HUES6 (cell line): ENCODE results near the gene SIGLEC7.

Source experiments
- H3K27ac ChIP-seq: 2 replicates; pipeline ENCODE4 v1.7.0; 2013; ENCODE audit warnings: low read depth, mild to moderate bottlenecking, low read length, inconsistent platforms
- H3K27me3 ChIP-seq: 2 replicates; pipeline ENCODE4 v1.6.1; 2013; ENCODE audit warnings: low read length; ENCODE audit not compliant: control insufficient read depth, insufficient read depth
- H3K36me3 ChIP-seq: 2 replicates; pipeline ENCODE4 v1.6.1; 2013; ENCODE audit warnings: low read length; ENCODE audit not compliant: control insufficient read depth, insufficient read depth
- H3K4me1 ChIP-seq: 2 replicates; pipeline ENCODE4 v1.6.1; 2013; ENCODE audit warnings: low read length; ENCODE audit not compliant: control insufficient read depth, insufficient read depth
- H3K4me3 ChIP-seq: 2 replicates; pipeline ENCODE4 v1.5.1; 2013; ENCODE audit warnings: low read depth, low read length
- H3K9ac ChIP-seq: one replicate; pipeline ENCODE4 v1.6.1; 2013; ENCODE audit warnings: mild to moderate bottlenecking, low read length
- H3K9me3 ChIP-seq: 2 replicates; pipeline ENCODE4 v1.6.1; 2013; ENCODE audit warnings: low read depth, low read length; ENCODE audit not compliant: control insufficient read depth, insufficient read depth

Gene SIGLEC7

GRCh38 chr19:51119101-51119500, 23.0 kb upstream of the SIGLEC7 start:
- H3K4me1 ChIP-seq: peaks cover 5% of the 10 kb centered on the region; the same call in 1 of the 2 replicates
- H3K36me3 ChIP-seq: no peaks in the 10 kb centered on the region
- no peak overlapping the region for H3K9ac ChIP-seq
- H3K27me3 ChIP-seq: peaks cover 12% of the 10 kb centered on the region; the same call in 1 of the 2 replicates
- no peaks in the 10 kb centered on the region for H3K9me3 ChIP-seq
- no peak overlapping the region for H3K4me3 ChIP-seq
- no peak overlapping the region for H3K27ac ChIP-seq

GRCh38 chr19:51119611-51120010, 22.5 kb upstream of the SIGLEC7 start:
- Histone ChIP-seq H3K36me3 (no peaks in the 10 kb centered on the region), H3K4me1 (peaks cover 5% of the 10 kb centered on the region; the same call in 1 of the 2 replicates), H3K27me3 (peaks cover 8% of the 10 kb centered on the region; the same call in 1 of the 2 replicates), H3K4me3 (no peak overlapping the region), H3K9ac (no peak overlapping the region), H3K27ac (no peak overlapping the region), H3K9me3 (no peaks in the 10 kb centered on the region)

- Histone ChIP-seq H3K27me3 (peaks cover 8% of the 10 kb centered on the region; the same call in 1 of the 2 replicates), H3K9me3 (no peaks in the 10 kb centered on the region)
These were observed 21.9 kb upstream of the SIGLEC7 start for GRCh38 chr19:51120160-51120559.

GRCh38 chr19:51121257-51121656, 20.8 kb upstream of the SIGLEC7 start:
- H3K4me3 ChIP-seq: no peak overlapping the region
- no peak overlapping the region for H3K9ac ChIP-seq
- H3K4me1 ChIP-seq: peaks cover 5% of the 10 kb centered on the region; the same call in 1 of the 2 replicates
- H3K27me3 ChIP-seq: 0 out of 2 replicates have a peak, but pooled peaks cover 3% of the 10 kb centered on the region
- no peaks in the 10 kb centered on the region for H3K36me3 ChIP-seq
- H3K9me3 ChIP-seq: no peaks in the 10 kb centered on the region
- H3K27ac ChIP-seq: no peak overlapping the region

More at GRCh38 chr19:51120160-51120559, 21.9 kb upstream of the SIGLEC7 start:
- Histone ChIP-seq H3K4me3 (no peak overlapping the region), H3K27ac (no peak overlapping the region), H3K36me3 (no peaks in the 10 kb centered on the region), H3K4me1 (peaks cover 5% of the 10 kb centered on the region; the same call in 1 of the 2 replicates), H3K9ac (no peak overlapping the region)

- no peak overlapping the region for H3K27ac ChIP-seq
- H3K36me3 ChIP-seq: no peaks in the 10 kb centered on the region
- H3K9me3 ChIP-seq: no peaks in the 10 kb centered on the region
- H3K9ac ChIP-seq: no peak overlapping the region
- no peaks in the 10 kb centered on the region for H3K27me3 ChIP-seq
- H3K4me3 ChIP-seq: no peak overlapping the region
- peaks cover 5% of the 10 kb centered on the region; the same call in 1 of the 2 replicates for H3K4me1 ChIP-seq
These were observed 19.8 kb upstream of the SIGLEC7 start for GRCh38 chr19:51122112-51122981.

- no peak overlapping the region for H3K27ac ChIP-seq
These were observed 18.7 kb upstream of the SIGLEC7 start for GRCh38 chr19:51123381-51123800.

GRCh38 chr19:51123802-51124201, 18.3 kb upstream of the SIGLEC7 start:
- Histone ChIP-seq H3K4me3 (no peak overlapping the region), H3K9ac (no peak overlapping the region), H3K27ac (no peak overlapping the region), H3K4me1 (peaks cover 5% of the 10 kb centered on the region; the same call in 1 of the 2 replicates), H3K27me3 (peaks cover 4% of the 10 kb centered on the region; the same call in 1 of the 2 replicates), H3K9me3 (no peaks in the 10 kb centered on the region), H3K36me3 (no peaks in the 10 kb centered on the region)

More at GRCh38 chr19:51123381-51123800, 18.7 kb upstream of the SIGLEC7 start:
- H3K27me3 ChIP-seq: peaks cover 4% of the 10 kb centered on the region; the same call in 1 of the 2 replicates
- H3K4me1 ChIP-seq: peaks cover 5% of the 10 kb centered on the region; the same call in 1 of the 2 replicates
- no peak overlapping the region for H3K9ac ChIP-seq
- H3K9me3 ChIP-seq: no peaks in the 10 kb centered on the region
- no peaks in the 10 kb centered on the region for H3K36me3 ChIP-seq
- no peak overlapping the region for H3K4me3 ChIP-seq

- no peak overlapping the region for H3K27ac ChIP-seq
- no peak overlapping the region for H3K9ac ChIP-seq
- peaks cover 4% of the 10 kb centered on the region; the same call in 1 of the 2 replicates for H3K27me3 ChIP-seq
- peaks cover 5% of the 10 kb centered on the region; the same call in 1 of the 2 replicates for H3K4me1 ChIP-seq
- no peaks in the 10 kb centered on the region for H3K36me3 ChIP-seq
- no peak overlapping the region for H3K4me3 ChIP-seq
- no peaks in the 10 kb centered on the region for H3K9me3 ChIP-seq
These were observed 17.9 kb upstream of the SIGLEC7 start for GRCh38 chr19:51124216-51124615.

GRCh38 chr19:51124729-51125128, 17.4 kb upstream of the SIGLEC7 start, which contains the start of gene SIGLEC9:
Gene SIGLEC9, plus strand, starts transcription at chr19:51124906. Its CDS starts 69 bp downstream, at chr19:51124975.
- no peaks in the 10 kb centered on the region for H3K36me3 ChIP-seq
- no peak within 1 kb of the TSS for H3K27ac ChIP-seq
- no peak within 1 kb of the TSS for H3K4me3 ChIP-seq
- H3K9ac ChIP-seq: no peak within 1 kb of the TSS
- peaks cover 5% of the 10 kb centered on the region; the same call in 1 of the 2 replicates for H3K4me1 ChIP-seq
- no peaks in the 10 kb centered on the region for H3K9me3 ChIP-seq
- peaks cover 4% of the 10 kb centered on the region; the same call in 1 of the 2 replicates for H3K27me3 ChIP-seq

- Histone ChIP-seq H3K9me3 (no peaks in the 10 kb centered on the region), H3K4me3 (no peak overlapping the region), H3K4me1 (peaks cover 5% of the 10 kb centered on the region; the same call in 1 of the 2 replicates), H3K36me3 (no peaks in the 10 kb centered on the region), H3K27me3 (peaks cover 7% of the 10 kb centered on the region; the same call in 1 of the 2 replicates), H3K27ac (no peak overlapping the region), H3K9ac (no peak overlapping the region)
These were observed 16.6 kb upstream of the SIGLEC7 start for GRCh38 chr19:51125421-51126075.
